Measurements from ENCODE around the gene RNMT.
"Not testable (repeated sequence)": the region's sequence is repeated elsewhere in the genome, so short reads cannot be mapped to it uniquely, and the experiment has no call there.

The RNMT gene

DNA sequence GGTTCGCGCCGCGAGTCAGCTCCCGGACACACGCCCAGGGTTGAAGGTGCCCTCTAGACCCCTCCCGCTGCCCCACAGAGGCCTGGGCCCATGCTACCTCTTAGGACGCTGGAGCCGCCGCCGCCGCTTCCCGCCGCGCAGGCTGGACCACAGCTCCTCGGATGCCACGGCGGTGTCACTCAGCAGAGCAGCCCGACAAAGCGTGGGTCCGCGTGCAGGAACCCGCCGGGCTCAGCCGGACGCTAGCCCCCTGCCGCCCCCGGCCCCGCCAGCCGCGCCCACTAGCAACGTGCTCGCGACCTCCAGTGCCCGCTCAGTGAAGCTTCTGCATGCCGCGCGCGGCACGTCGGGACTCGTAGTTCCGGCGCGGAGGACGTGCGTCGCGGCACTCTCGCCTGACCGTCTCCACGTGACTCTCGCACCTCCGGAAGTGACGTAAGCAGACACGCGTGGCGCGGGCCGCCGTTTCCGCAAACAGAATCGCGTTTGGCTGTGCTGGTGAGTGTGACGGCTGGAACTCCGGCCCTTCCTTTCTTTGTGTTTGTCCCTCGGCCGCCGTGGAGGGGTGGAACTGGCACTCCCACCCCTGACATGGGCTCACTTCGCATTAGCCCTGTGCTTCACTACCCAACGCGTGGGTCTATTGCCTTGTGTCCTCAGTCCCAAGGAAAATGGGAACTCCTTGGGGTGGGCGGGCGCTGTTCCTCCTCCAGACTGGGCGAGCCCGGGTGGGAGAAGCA is at the start of gene RNMT, which contains the start of gene FAM210A:
Gene RNMT, plus strand, starts transcription at position 442 of the 740 bp plus-strand sequence. CDS start 4,845 bp downstream, outside the sequence.
Gene FAM210A, minus strand, starts transcription at position 327 of the 740 bp plus-strand sequence. CDS start 44,481 bp downstream, outside the sequence.
- peak; percentile 78 for DNase-seq

DNA sequence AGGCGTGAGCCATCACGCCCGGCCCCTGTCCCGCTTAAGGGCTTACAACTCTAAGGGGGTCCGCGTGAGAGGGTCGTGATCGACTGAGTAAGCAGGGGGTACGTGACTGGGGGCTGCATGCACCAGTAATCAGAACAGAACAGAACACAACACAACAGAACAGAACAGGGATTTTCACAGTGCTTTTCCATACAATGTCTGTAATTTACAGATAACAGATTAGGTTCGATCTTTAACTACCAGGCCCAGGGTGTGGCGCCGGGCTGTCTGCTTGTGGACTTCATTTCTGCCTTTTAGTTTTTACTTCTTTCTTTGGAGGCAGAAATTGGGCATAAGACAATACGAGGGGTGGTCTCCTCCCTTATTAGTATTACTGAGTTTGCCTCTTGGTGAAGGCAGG is 49.1 kb upstream of the RNMT start:
- DNase-seq: not testable (repeated sequence)

DNA sequence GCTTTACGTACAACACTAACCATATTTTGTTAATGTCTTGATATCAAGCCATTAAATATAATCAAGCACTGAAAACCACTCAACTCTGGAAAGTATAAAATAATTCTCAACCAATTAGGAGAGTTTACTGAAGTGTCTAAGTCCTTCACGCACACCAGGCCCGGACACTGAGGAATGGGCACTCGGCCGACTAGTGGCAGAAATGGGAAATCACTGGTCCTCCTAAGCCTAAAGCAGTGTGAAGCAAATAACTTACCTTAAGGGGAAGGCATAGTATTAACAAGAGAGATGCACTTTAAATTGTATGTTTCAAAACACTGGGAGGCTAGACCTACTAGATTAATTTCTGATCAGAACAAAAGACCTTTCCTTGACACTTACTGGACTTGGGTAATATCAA is 45.9 kb upstream of the RNMT start:
- no peak for DNase-seq

DNA sequence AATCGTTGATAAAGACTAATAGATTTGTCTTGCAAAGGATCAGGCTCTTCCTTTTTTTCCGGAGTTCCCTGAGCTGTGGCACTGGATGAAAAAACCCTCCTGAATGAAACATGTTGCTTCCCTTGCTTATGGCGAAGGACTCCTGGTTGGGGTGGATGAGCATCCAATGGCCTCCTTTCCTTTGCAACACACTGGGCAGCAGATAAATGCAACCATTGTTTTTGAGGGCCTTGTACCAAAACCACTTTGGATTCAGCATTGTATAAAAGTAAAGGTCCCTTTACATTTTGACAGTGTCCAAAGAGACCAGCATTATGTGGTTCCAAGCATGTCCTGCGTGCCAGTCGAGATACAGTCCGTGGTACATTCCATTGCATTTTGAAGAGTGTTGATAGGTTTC is 44.8 kb upstream of the RNMT start:
- no peak for DNase-seq

DNA sequence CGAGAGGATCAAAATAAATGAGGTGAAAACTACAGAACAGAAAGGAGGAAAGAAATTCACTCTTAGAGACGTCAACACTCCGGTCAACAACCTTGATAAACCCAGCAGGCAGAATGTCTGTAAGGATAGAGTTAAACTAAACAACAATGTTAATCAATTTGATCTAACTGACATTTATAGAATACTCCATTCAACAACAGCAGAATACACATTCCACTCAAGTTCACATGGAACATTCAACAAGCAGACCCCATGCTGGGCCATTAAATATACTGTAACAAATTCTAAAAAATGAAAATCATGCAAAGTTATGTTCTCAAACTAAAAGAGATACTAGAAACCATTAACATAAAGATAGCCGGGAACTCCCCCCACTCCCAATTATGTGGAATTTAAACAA is 41.9 kb upstream of the RNMT start:
- no peak for DNase-seq

DNA sequence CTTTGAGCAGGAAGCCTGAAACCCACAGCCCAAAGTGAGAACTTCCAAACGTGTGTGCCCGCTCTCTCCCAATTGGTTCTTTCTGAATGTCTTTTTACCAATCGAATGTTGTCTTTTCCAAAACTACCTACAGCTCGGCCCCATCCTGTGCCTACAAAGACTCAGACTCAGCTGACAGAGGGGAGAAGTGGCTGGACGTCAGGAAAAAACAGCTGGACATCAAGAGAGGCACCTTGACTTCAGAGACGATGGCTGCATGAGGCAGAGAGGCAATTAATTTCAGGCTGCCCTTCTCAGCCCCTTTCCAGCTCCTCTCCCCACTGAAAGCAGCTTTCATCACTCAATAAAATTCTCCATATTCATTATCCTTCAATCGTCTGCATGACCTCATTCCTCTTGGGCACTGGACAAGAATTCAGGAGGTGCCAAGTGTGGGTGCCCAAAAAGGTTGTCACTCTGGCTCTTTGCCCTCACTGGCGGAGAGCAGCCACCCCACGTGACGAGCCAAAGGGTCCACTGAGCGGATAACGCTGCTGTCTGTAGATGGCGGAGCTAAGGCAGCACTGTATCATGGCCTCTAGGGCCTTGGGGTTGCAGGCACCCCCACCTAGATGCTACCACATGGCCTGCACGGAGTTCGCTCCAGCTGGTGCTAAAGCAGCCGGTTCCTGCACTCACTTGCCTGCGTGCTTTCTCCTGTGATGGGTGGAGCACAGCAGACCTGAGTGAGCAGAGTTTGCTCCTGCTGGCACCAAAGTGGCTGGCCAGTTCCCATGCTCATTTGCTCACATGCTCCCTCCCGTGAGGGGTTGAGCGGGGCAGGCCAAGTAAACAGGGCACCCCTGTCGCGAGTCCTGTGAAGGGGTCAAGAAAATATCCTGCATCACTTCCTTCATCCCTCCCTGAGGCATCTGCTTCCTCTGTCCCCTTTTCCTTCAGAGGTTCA is 38.0 kb upstream of the RNMT start:
- no peak for DNase-seq

DNA sequence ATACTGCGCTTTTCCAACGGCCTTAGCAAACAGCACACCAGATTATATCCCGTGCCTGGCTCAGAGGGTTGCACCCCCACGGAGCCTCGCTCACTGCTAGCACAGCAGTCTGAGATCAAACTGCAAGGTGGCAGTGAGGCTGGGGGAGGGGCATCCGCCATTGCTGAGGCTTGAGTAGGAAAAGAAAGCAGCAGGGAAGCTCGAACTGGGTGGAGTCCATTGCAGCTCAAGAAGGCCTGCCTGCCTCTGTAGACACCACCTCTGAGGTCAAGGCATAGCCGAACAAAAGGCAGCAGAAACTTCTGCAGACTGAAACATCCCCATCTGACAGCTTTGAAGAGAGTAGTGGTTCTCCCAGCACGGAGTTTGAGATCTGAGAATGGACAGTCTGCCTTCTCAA is 36.4 kb upstream of the RNMT start:
- DNase-seq: not testable (repeated sequence)

DNA sequence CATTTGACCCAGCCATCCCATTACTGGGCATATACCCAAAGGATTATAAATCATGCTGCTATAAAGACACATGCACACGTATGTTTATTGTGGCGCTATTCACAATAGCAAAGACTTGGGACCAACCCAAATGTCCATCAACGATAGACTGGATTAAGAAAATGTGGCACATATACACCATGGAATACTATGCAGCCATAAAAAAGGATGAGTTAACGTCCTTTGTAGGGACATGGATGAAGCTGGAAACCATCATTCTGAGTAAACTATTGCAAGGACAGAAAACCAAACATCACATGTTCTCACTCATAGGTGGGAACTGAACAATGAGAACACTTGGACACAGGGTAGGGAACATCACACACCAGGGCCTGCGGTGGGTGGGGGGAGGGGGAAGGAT is 31.1 kb upstream of the RNMT start:
- DNase-seq: not testable (repeated sequence)

DNA sequence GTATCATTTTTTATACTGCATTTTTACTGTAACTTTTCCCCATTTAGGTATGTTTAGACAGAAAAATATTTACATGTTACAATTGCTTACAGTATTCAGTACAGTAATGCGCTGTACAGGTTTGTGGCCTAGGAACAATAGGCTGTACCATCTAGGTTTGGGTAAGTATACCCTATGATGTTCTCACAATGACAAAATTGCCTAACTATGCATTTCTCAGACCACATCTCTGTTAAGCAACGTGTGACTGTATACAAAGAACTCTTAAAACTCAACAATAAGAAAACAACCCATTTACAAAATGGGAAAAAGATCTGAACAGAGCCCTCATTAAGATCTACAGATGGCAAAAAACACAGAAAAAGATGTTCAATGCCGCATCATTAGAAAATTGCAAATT is 29.5 kb upstream of the RNMT start:
- DNase-seq: no peak

DNA sequence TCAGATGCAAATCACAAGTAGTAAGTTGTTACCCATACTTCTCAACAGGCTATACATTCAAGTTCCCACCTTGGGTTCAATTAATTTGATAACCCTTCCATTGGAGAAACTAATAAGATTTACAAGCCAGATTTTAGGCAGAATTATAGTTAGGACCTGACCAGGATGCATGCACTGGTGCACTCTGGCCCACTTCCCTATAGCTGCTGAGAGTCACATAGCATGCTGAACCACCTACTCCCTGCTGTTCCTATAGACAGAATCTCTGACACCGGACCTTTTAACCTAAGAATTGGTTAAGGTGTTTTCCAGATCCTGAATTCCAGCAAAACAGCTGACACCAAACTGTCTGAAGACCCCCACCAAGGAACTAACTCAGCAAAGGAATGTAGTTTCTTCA is 26.3 kb upstream of the RNMT start:
- DNase-seq: no peak

DNA sequence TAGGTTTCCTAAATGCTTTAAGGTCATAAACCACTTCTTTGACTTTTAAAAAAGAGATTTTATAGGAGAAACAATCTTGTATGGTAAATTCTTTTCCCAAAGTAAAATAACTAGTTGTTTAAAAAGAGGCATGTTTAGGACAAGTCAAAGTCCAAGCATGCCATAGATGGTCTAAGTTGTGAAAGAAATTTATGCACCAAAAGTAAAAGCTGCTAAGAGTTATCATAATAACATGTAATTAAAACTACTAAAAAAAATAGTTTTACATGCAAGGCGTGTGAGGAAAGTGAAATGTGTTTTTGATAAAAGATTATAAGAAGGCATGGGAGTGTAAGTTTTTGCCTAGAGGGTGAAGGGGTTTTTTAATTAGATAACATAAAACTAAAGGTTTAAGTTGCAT is 22.6 kb upstream of the RNMT start:
- DNase-seq: no peak

DNA sequence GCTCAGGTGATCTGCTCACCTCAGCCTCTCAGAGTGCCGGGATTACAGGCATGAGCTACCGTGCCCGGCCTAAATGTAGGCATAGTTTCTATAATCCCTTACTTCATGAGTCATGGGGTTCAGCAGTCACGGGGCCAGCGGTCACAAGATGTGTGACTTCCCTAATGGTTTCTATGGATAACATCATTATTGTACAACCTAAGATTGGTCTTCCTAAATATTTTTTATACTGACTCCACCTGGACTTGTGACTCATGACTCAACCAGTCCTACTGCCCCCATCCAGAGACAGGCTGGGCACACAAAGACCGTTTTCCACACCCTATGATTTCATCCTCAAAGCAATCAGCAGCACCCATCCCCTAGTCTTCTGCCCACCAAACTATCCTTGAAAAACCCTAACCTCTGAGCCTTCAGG is 16.1 kb upstream of the RNMT start:
- DNase-seq: peak; percentile 31

DNA sequence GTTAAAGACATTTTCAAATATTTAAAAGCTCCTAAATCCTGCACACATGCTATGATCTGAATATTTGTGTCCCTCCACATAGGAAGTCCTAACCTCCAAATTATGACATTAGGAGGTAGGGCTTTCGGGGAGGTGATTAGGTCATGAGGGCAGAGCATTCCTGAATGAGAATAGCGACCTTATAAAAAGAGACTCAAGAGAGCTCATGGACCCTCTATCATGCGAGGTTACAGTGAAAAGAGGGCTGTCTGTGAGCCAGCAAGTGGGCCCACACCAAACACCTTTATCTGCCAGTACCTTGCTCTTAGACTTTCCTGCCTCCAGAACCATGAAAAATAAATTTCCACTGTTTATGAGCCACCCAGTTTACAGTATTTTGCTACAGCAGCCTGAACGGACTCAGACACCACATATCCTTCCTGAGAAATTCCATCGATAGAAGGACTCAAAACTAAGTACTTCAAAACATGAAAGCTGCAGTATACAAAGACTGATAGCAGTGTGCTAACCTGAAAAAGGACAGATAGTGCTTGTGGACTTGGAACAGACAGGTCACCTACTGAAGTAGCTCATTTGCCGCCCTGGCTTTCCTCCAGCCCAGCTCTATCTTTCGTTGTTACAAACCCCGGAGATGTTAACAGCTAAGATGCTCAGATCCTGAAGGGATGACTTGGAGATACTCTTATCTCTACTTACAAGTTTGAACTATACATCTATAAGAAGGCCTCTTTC is 13.9 kb upstream of the RNMT start:
- no peak for DNase-seq

DNA sequence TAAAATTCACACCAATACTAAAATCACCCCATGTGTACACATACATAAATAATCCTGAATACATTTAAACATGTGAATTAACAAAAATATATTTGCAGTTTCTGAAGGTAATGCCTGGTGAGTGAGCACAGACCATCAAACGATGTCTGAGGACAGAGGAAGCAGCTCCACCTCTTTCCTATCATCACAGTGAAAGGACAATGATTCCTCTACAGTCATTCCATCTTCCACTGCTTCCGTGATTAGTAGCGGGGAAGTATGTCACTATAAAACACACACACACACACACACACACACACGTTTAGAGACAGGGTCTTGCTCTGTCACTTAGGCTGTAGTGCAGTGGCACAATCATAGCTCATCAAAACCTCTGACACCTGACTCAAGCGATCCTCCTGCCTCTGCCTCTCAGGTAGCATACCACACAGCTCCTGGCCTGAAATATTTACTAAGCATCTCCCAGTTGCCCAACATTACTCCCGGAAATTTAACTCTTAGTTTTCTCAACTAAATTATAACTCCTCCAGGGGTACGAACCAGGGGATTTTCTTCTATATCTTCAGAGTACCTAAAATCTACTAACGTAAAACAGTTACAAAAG is 12.9 kb upstream of the RNMT start:
- DNase-seq: no peak

DNA sequence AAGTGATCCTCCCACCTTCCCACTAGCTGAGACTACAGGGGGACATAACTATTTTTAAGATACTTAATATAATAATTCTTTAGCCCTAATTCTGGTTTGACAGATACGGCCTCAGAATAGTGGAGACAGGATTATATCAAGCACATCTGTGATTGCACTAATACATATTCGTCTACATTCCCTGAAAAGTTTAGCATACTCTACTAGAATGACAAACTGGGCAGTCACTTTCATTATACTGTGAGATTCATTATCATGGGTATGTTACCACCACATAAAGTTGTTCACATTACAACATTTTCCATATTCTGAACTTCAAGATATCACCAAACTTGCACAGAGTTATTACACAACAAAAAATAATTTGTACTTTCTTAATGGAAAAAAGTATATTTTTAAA is 11.1 kb upstream of the RNMT start:
- DNase-seq: no peak

DNA sequence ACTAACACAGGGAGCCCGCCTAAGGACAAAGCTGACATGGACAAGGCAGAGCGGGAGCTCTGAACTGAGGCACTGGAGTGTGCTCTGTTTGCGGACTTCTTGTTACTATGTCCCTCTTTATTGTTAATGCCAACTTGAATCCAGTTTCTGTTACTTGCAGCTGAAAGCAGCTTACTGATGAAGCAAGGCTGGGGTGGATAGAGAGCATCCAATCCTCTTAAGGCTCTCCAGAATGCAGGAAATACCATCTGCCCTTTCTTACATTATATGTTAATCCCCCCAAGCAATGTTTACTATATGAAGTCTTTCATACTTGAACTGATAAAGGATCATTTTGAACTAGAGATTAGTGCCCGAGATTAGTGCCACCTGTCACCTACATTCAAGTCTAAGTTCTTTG is 9.6 kb upstream of the RNMT start:
- no peak for DNase-seq

DNA sequence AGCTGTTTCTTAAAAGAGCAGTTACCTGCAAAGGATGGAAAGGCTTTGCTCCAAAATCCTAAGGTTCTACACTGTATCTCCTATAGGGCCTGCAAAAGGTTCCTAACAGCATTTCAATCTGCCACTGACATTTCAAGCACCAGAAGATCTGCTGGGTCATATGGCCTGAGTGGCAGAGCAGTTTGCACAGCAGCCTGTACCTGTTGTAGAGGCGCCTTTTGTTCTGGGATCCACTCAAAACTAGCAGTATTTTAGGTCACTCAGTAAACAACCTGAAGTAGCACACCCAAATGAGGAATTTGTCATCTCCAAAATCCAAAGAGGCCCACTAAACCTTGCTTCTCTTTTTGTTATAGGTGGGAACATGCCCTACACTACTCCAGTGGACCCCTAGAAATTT is 6.3 kb upstream of the RNMT start:
- DNase-seq: no peak

DNA sequence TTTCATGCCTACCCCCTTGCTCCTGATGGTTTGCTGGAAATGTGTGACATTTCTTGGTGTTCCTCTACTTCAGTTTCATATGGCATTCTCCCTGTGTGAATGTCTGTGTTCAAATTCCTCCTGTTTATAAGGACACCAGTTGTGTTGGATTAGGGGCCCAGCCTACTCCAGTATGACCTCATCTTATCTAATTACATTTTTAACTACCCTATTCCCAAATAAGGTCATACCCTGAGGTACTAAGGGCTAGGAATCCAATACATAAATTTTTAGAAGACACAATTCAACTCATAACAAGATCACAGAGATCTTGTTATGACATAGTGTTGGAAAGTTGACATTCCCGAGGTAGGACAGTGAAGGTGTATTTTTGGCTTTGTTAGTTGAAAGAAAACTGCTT is 5.6 kb upstream of the RNMT start:
- DNase-seq: no peak

DNA sequence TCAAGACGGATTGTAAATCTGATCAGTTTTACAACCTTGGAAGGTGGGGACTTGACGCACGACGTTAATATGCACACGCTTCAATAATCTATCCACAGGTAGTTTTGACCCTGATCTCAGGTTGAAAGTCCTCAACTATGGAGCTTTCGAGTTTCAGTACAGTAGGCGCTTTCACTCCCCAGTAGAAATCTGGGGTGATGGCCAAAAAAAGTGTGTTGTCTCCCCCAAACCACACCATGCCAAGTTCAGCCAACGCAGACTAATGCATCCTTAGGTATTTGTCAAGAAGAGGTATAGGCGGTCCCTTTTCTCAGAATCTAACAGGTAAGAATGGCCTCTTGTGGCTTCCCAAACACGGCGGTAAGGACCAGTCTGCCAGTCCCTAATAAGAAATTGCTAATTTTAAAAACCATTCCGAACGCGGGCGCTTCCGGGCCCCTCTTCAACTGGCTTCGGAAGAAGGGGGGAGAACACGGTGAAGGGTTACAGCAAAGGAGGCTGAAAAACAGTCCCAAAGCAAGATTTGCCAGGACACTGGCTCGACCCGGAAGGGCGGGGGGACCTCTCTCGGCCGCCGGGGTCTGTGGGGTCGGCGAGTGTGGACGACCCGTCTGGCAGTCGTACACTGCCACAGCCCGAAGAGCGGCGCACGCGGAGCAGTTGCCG is 774 bp upstream of the RNMT start:
- DNase-seq: no peak

DNA sequence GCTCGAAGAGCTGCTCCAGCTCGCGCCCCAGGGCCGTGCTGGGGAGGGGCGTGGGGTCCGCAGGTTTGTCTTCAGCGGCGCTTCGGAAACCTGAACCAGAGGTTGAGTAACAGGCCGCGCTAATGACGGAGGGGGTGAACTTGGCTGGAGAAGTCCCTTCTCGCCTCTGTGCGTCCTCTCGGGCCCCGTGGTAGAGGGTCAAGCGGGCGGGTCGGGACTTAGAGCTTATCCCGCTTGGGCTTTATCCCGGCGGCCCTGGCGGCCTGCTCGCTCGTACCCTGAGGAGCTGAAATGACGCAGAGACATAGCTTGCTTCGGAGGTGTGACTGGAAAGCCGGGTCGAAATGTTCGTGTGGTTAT is 479 bp downstream of the RNMT start:
- DNase-seq: no peak

DNA sequence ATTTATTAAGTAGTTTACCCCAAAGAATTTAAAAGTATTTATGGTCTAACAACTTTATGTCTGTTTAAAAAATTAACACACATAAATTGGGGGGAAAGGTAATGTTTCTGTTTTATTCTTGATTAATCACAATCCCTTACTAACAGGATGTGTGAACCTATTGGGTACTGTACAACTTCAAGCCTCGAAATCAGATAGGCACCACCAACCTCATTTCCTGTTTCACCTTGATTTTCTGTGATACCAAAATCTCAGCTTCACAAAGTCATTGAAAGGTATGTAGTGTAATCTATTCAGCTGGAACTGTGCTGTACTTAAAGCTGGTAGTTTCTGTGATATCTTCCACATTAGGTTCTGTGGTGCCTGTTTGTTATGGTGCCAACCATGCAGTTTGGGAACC is 4.0 kb downstream of the RNMT start:
- no peak for DNase-seq

DNA sequence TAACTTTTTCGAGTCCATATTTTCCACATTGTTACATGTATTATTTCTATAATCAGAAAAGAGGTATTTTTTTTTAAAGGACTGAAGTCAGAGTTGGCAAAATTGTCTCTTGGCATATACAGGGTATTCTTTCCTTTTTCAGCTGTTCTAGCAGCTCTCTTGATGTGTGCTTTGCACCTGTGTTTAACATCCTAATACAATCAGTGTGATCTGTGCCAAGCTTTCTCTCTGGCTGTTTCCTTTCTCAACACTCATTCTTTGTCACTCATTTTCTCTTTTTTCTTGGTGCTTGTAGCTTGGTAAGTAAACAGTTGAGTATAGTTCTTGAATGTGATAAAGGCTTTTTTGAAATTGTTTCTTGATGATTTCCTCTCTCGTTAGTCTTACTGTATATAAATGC is 9.2 kb downstream of the RNMT start:
- DNase-seq: no peak
